ENCODE results near the gene CXCL3.
"Not testable (repeated sequence)": the region's sequence is repeated elsewhere in the genome, so short reads cannot be mapped to it uniquely, and the experiment has no call there.

Gene CXCL3

GRCh38 chr4:74038425-74039314, at the start of gene CXCL3:
Gene CXCL3, minus strand, starts transcription at chr4:74038689. Its CDS starts 78 bp downstream, at chr4:74038611.
- DNase-seq: no peak

GRCh38 chr4:74087481-74087880, 49.0 kb upstream of the CXCL3 start:
- DNase-seq: no peak

GRCh38 chr4:74085669-74086068, 47.2 kb upstream of the CXCL3 start:
- no peak for DNase-seq

- no peak for DNase-seq
Measured at GRCh38 chr4:74084984-74085383, 46.5 kb upstream of the CXCL3 start.

GRCh38 chr4:74083546-74083945, 45.1 kb upstream of the CXCL3 start:
- no peak for DNase-seq

- no peak for DNase-seq
Measured at GRCh38 chr4:74081035-74081434, 42.5 kb upstream of the CXCL3 start.

GRCh38 chr4:74080351-74080750, 41.9 kb upstream of the CXCL3 start:
- DNase-seq: not testable (repeated sequence)

- not testable (repeated sequence) for DNase-seq
Measured at GRCh38 chr4:74079024-74079423, 40.5 kb upstream of the CXCL3 start.

- DNase-seq: no peak
Measured at GRCh38 chr4:74073358-74073757, 34.9 kb upstream of the CXCL3 start.

- no peak for DNase-seq
Measured at GRCh38 chr4:74072739-74073138, 34.2 kb upstream of the CXCL3 start.

- no peak for DNase-seq
Measured at GRCh38 chr4:74067586-74067985, 29.1 kb upstream of the CXCL3 start.

- DNase-seq: no peak
Measured at GRCh38 chr4:74066232-74066631, 27.7 kb upstream of the CXCL3 start.

GRCh38 chr4:74065115-74065642, 26.7 kb upstream of the CXCL3 start:
- DNase-seq: no peak

GRCh38 chr4:74063859-74064258, 25.4 kb upstream of the CXCL3 start:
- DNase-seq: no peak

- DNase-seq: no peak
Measured at GRCh38 chr4:74062953-74063352, 24.5 kb upstream of the CXCL3 start.

- no peak for DNase-seq
Measured at GRCh38 chr4:74061430-74061829, 22.9 kb upstream of the CXCL3 start.

GRCh38 chr4:74059161-74059829, 20.8 kb upstream of the CXCL3 start:
- no peak for DNase-seq

- DNase-seq: no peak
Measured at GRCh38 chr4:74058048-74058651, 19.7 kb upstream of the CXCL3 start.

- no peak for DNase-seq
Measured at GRCh38 chr4:74057588-74057987, 19.1 kb upstream of the CXCL3 start.

GRCh38 chr4:74056858-74057562, 18.5 kb upstream of the CXCL3 start:
- DNase-seq: no peak

GRCh38 chr4:74056114-74056857, 17.8 kb upstream of the CXCL3 start:
- no peak for DNase-seq

- no peak for DNase-seq
Measured at GRCh38 chr4:74055498-74055897, 17.0 kb upstream of the CXCL3 start.
